DOHH2 (cell line): Measurements from ENCODE around the gene ROR2.

Experiments
- CTCF ChIP-seq: fragments of 200-600 bp; sonication (generic); IDR thresholded peaks from one replicate; pipeline ENCODE4 v1.5.1; 2014; ENCODE audit warnings: antibody characterized with exemption, mild to moderate bottlenecking, low read depth, low read length; ENCODE audit not compliant: poor library complexity, severe bottlenecking
- EZH2phosphoT487 ChIP-seq: fragments of 200-600 bp; sonication (generic); IDR thresholded peaks from 2 replicates; pipeline ENCODE4 v1.6.1; 2017; ENCODE audit warnings: borderline replicate concordance, mild to moderate bottlenecking, antibody characterized with exemption, low read length, moderate library complexity, mixed read lengths

- TF ChIP-seq CTCF (no peak), EZH2phosphoT487 (no peak)
Observed at GRCh38 chr9:91663858-91664257, 286.2 kb downstream of the ROR2 start.
